Esophagus squamous epithelium (tissue), 5 donors: Measurements from ENCODE around the gene FOXN1. TPM values are rescaled to one million over a fixed set of nuclear protein-coding genes. Genes with fewer than 3 reads are reported as not detected.

Experiments used
- DNase-seq: peaks from one replicate; lab custom pipeline; 2025; lab: John Stamatoyannopoulos, UW
- H3K27ac ChIP-seq, 4 donors: fragments of 200-600 bp; sonication (generic); one replicate each; pipeline ENCODE4 v1.5.1; 2016 to 2019; ENCODE audit warnings: mild to moderate bottlenecking in 1 of 4
- H3K27me3 ChIP-seq, 4 donors: fragments of 200-600 bp; sonication (generic); 1 replicate in 3 of 4; 2 replicates in 1 of 4; pipeline versions ENCODE4 v1.5.1 to v1.6.0; 2017 to 2021; ENCODE audit warnings: antibody characterized with exemption in 1 of 4
- H3K36me3 ChIP-seq, 3 donors: fragments of 200-600 bp; sonication (generic); one replicate each; pipeline ENCODE4 v1.5.1; 2016 to 2019
- H3K4me1 ChIP-seq, 3 donors: fragments of 200-600 bp; sonication (generic); one replicate each; pipeline ENCODE4 v1.5.1; 2017 to 2019
- H3K4me3 ChIP-seq, 4 donors: fragments of 200-600 bp; sonication (generic); 1 replicate in 3 of 4; 2 replicates in 1 of 4; pipeline ENCODE4 v1.5.1; 2016 to 2019; ENCODE audit warnings: mild to moderate bottlenecking in 2 of 4, moderate library complexity in 1 of 4
- H3K9me3 ChIP-seq, 3 donors: fragments of 200-600 bp; sonication (generic); one replicate each; pipeline ENCODE4 v1.5.1; 2016 to 2019
- POLR2A ChIP-seq, 4 donors: fragments of 450-650 bp; IDR thresholded peaks; one replicate each; pipeline ENCODE4 v1.6.1; 2017; ENCODE audit warnings: antibody characterized with exemption in 4 of 4, mild to moderate bottlenecking in 4 of 4, moderate library complexity in 3 of 4
- WGBS, 2 donors: methylation state at CpG; one replicate each; pipeline ENCODE4 v1.1.5; 2018; 5-methylcytosine and 5-hydroxymethylcytosine counted together
- intact Hi-C: fragments of 100-400 bp; cut with DNase I; formaldehyde crosslinking; loops from one replicate; pipeline ENCODE4 v1.15.0; 2022
- total RNA-seq, 4 donors: library from RNA; depleted of rRNA; stranded (reverse); fragments of >200 nt; gene quantifications; one replicate each; pipeline ENCODE4 v1.1.0, GENCODE V29; 2016
- TF ChIP-seq, protein P1 (sequence below), 6 experiments: fragments of 450-650 bp in 4 of 6; fragments of 200-600 bp in 2 of 6; sonication (generic) in 2 of 6; IDR thresholded peaks; one replicate each; pipeline ENCODE4 v1.5.1; 2016 to 2019; ENCODE audit warnings: antibody characterized with exemption in 6 of 6, mild to moderate bottlenecking in 4 of 6, moderate library complexity in 4 of 6
- donor health status: DM: yes; HTN: yes; CAD: no.

FOXN1 gene
- total RNA-seq, 4 donors from 2014 or later, result 10.5 to 17.0 (median 14.8) TPM

- 76 to 80% methylated on average over 1 to 6 of the region's 7 CpGs for WGBS, 2 donors
- no peak for TF ChIP-seq POLR2A (IDR thresholded peaks at IDR 0.05)
- TF ChIP-seq, protein P1, sequence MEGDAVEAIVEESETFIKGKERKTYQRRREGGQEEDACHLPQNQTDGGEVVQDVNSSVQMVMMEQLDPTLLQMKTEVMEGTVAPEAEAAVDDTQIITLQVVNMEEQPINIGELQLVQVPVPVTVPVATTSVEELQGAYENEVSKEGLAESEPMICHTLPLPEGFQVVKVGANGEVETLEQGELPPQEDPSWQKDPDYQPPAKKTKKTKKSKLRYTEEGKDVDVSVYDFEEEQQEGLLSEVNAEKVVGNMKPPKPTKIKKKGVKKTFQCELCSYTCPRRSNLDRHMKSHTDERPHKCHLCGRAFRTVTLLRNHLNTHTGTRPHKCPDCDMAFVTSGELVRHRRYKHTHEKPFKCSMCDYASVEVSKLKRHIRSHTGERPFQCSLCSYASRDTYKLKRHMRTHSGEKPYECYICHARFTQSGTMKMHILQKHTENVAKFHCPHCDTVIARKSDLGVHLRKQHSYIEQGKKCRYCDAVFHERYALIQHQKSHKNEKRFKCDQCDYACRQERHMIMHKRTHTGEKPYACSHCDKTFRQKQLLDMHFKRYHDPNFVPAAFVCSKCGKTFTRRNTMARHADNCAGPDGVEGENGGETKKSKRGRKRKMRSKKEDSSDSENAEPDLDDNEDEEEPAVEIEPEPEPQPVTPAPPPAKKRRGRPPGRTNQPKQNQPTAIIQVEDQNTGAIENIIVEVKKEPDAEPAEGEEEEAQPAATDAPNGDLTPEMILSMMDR (IDR thresholded peaks at IDR 0.05), result no peak
- H3K27me3 ChIP-seq, result peaks cover 0 to 6% (median 0%) of the 10 kb centered on the region in 4 donors
- peaks cover 35 to 89% (median 41%) of the 10 kb centered on the region in 3 donors for H3K4me1 ChIP-seq
- peaks cover 0 to 25% (median 0%) of the 10 kb centered on the region in 3 donors for H3K36me3 ChIP-seq
- H3K9me3 ChIP-seq, result no peaks in the 10 kb centered on the region
- intact Hi-C loops, result no loop called here
- no peak overlapping the region for H3K4me3 ChIP-seq
- no peak for DNase-seq
- H3K27ac ChIP-seq, result no peak overlapping the region
These were observed 24.8 kb downstream of the FOXN1 start for GRCh38 chr17:28530926-28531325.

GRCh38 chr17:28532050-28532960, 26.2 kb downstream of the FOXN1 start:
- 52 to 55% methylated on average over 3 of the region's 7 CpGs for WGBS, 2 donors
- DNase-seq, result no peak
- intact Hi-C loops, result no loop called here
- Histone ChIP-seq H3K4me3 (no peak overlapping the region), H3K36me3 (peaks cover 0 to 35% (median 0%) of the 10 kb centered on the region in 3 donors), H3K4me1 (peaks cover 21 to 75% (median 29%) of the 10 kb centered on the region in 3 donors), H3K27me3 (peaks cover 0 to 6% (median 0%) of the 10 kb centered on the region in 4 donors), H3K27ac (peak overlapping the region in 3 of 4 donors; percentile 72 to 84 (median 77)), H3K9me3 (no peaks in the 10 kb centered on the region)
- TF ChIP-seq, protein P1 (IDR thresholded peaks at IDR 0.05), result no peak
- TF ChIP-seq POLR2A (IDR thresholded peaks at IDR 0.05), result no peak

DNA sequence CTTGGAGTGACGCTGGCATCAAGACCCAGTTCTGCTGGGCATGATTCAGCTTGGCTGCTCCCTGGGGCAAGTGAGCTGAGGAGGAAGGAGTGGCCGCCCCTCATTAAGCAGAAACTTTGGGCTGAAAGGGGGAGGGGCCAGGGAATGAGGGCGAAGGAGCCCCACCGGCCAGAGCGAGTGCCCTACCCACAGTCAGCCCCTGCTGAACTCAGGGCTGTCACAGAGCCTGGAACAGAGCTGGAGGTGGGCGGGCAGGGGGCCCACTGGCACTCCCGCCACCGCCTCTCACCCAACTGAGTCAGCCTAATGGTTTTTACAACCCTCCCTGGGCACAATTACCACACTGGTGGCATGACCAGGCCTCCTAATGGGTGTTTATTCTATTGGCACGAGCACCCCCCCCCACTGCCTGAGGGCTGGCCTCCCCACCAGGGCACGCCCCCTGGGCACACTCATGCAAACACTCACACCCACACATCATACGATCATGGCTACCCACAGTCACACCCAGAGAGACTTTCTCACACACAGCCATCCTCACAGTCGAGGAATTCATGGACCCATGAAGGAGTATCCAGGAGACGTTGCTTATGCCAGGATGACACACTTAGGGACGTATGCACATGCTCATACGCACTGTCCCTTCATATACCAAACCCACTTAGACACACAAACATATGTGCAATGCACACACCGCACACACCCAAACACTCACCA, 27.1 kb downstream of the FOXN1 start:
- peak overlapping the region; percentile 61 to 84 (median 74) for H3K27ac ChIP-seq
- H3K4me3 ChIP-seq, result no peak overlapping the region
- H3K36me3 ChIP-seq, result peaks cover 0 to 43% (median 0%) of the 10 kb centered on the region in 3 donors
- H3K9me3 ChIP-seq, result no peaks in the 10 kb centered on the region
- peaks cover 0 to 6% (median 0%) of the 10 kb centered on the region in 4 donors for H3K27me3 ChIP-seq
- no peak for DNase-seq
- TF ChIP-seq, protein P1 (IDR thresholded peaks at IDR 0.05), result no peak
- TF ChIP-seq POLR2A (IDR thresholded peaks at IDR 0.05), result no peak
- H3K4me1 ChIP-seq, result peaks cover 15 to 66% (median 21%) of the 10 kb centered on the region in 3 donors
- WGBS, 2 donors, result 20 to 63% methylated on average over 9 to 10 of the region's 16 CpGs
- intact Hi-C loops, result no loop called here

GRCh38 chr17:28534740-28535375, 28.7 kb downstream of the FOXN1 start:
- no peak overlapping the region for H3K27ac ChIP-seq
- H3K4me3 ChIP-seq, result no peak overlapping the region
- peaks cover 0 to 6% (median 0%) of the 10 kb centered on the region in 4 donors for H3K27me3 ChIP-seq
- no peak for DNase-seq
- 73 to 91% methylated on average over 7 to 9 of the region's 11 CpGs for WGBS, 2 donors
- H3K4me1 ChIP-seq, result peaks cover 12 to 50% (median 14%) of the 10 kb centered on the region in 3 donors
- H3K9me3 ChIP-seq, result no peaks in the 10 kb centered on the region
- TF ChIP-seq, protein P1 (IDR thresholded peaks at IDR 0.05), result no peak
- TF ChIP-seq POLR2A (IDR thresholded peaks at IDR 0.05), result no peak
- intact Hi-C loops, result no loop called here
- peaks cover 0 to 43% (median 0%) of the 10 kb centered on the region in 3 donors for H3K36me3 ChIP-seq
